H9 (cell line): ENCODE measurements around the gene KCND2. TPM values are rescaled to one million over a fixed set of nuclear protein-coding genes. Genes with fewer than 3 reads are reported as not detected.

Experiments
- DNase-seq: peaks from one replicate; pipeline ENCODE4 v3.0.0-alpha.2; 2017
- H2AFZ ChIP-seq: one replicate; pipeline ENCODE4 v1.6.1; 2013; ENCODE audit warnings: mild to moderate bottlenecking, low read length, control low read depth, moderate library complexity
- H2AK5ac ChIP-seq: 2 replicates; pipeline ENCODE4 v1.6.1; 2013; ENCODE audit warnings: low read length, control low read depth, mixed read lengths; ENCODE audit not compliant: insufficient read length
- H2BK120ac ChIP-seq: one replicate; pipeline ENCODE4 v1.6.1; 2013; ENCODE audit warnings: low read depth, mild to moderate bottlenecking, low read length, control low read depth, inconsistent platforms; ENCODE audit not compliant: poor library complexity, severe bottlenecking
- H2BK12ac ChIP-seq: 2 replicates; pipeline ENCODE4 v1.6.1; 2013; ENCODE audit warnings: low read length, control low read depth, mixed read lengths, low read depth; ENCODE audit not compliant: insufficient read length
- H2BK15ac ChIP-seq: 2 replicates; pipeline ENCODE4 v1.6.1; 2013; ENCODE audit warnings: low read depth, low read length, control low read depth
- H2BK20ac ChIP-seq: one replicate; pipeline ENCODE4 v1.6.1; 2013; ENCODE audit warnings: low read depth, mild to moderate bottlenecking, low read length, control low read depth, inconsistent platforms; ENCODE audit not compliant: poor library complexity, severe bottlenecking
- H2BK5ac ChIP-seq: 2 replicates; pipeline ENCODE4 v1.6.1; 2013; ENCODE audit warnings: low read length, control low read depth, mixed read lengths; ENCODE audit not compliant: insufficient read length
- H3K14ac ChIP-seq: 2 replicates; pipeline ENCODE4 v1.6.1; 2013; ENCODE audit warnings: low read length, control low read depth; ENCODE audit not compliant: insufficient read depth
- H3K18ac ChIP-seq: 2 replicates; pipeline ENCODE4 v1.6.1; 2013; ENCODE audit warnings: low read depth, mild to moderate bottlenecking, mixed read lengths, low read length, control low read depth; ENCODE audit not compliant: insufficient read length
- H3K23ac ChIP-seq: 2 replicates; pipeline ENCODE4 v1.6.1; 2013; ENCODE audit warnings: low read length, control low read depth, mixed read lengths, low read depth; ENCODE audit not compliant: insufficient read length
- H3K23me2 ChIP-seq: 2 replicates; pipeline ENCODE4 v1.6.1; 2013; ENCODE audit warnings: low read depth, mild to moderate bottlenecking, mixed read lengths, low read length, control low read depth; ENCODE audit not compliant: insufficient read length, poor library complexity, severe bottlenecking
- H3K27ac ChIP-seq: 2 replicates; pipeline ENCODE4 v1.5.1; 2013; ENCODE audit warnings: low read length, control low read depth, mixed read lengths, low read depth; ENCODE audit not compliant: insufficient read length
- H3K27me3 ChIP-seq: 2 replicates; pipeline ENCODE4 v1.6.1; 2013; ENCODE audit warnings: low read length, control low read depth, inconsistent platforms; ENCODE audit not compliant: insufficient read depth
- H3K4ac ChIP-seq: 2 replicates; pipeline ENCODE4 v1.6.1; 2013; ENCODE audit warnings: low read depth, mild to moderate bottlenecking, control low read depth, inconsistent platforms, low read length, moderate library complexity
- H3K4me1 ChIP-seq: 2 replicates; pipeline ENCODE4 v1.6.1; 2013; ENCODE audit warnings: low read length, control low read depth, inconsistent platforms; ENCODE audit not compliant: insufficient read depth
- H3K4me2 ChIP-seq: 2 replicates; pipeline ENCODE4 v1.6.1; 2013; ENCODE audit warnings: low read length, control low read depth, mixed read lengths; ENCODE audit not compliant: insufficient read length, insufficient read depth
- H3K56ac ChIP-seq: 2 replicates; pipeline ENCODE4 v1.6.1; 2013; ENCODE audit warnings: low read depth, mild to moderate bottlenecking, mixed read lengths, low read length, control low read depth; ENCODE audit not compliant: insufficient read length
- H3K79me1 ChIP-seq: 2 replicates; pipeline ENCODE4 v1.6.1; 2013; ENCODE audit warnings: low read depth, mild to moderate bottlenecking, moderate library complexity, low read length, control low read depth, inconsistent platforms; ENCODE audit not compliant: insufficient read depth, poor library complexity, severe bottlenecking
- H3K79me2 ChIP-seq: 2 replicates; pipeline ENCODE4 v1.6.1; 2013; ENCODE audit warnings: low read length, control low read depth, inconsistent platforms; ENCODE audit not compliant: insufficient read depth
- H3K9ac ChIP-seq: 2 replicates; pipeline ENCODE4 v1.6.1; 2013; ENCODE audit warnings: low read length, control low read depth, mixed read lengths; ENCODE audit not compliant: insufficient read length; ENCODE audit errors: extremely low read depth
- H3K9me3 ChIP-seq: one replicate; pipeline ENCODE4 v1.6.1; 2013; ENCODE audit warnings: low read depth, low read length, inconsistent platforms; ENCODE audit not compliant: control insufficient read depth
- H3T11ph ChIP-seq: one replicate; pipeline ENCODE4 v1.6.1; 2013; ENCODE audit warnings: mild to moderate bottlenecking, low read length, control low read depth, inconsistent platforms
- H4K20me1 ChIP-seq: one replicate; pipeline ENCODE4 v1.6.1; 2013; ENCODE audit not compliant: control insufficient read depth, insufficient read length, insufficient read depth
- H4K5ac ChIP-seq: 2 replicates; pipeline ENCODE4 v1.6.1; 2013; ENCODE audit warnings: low read depth, mild to moderate bottlenecking, mixed read lengths, low read length, control low read depth; ENCODE audit not compliant: insufficient read length
- H4K8ac ChIP-seq: replicated peaks from 2 replicates; pipeline ENCODE4 v1.6.1; 2013; ENCODE audit warnings: low read length, control low read depth, mixed read lengths, low read depth; ENCODE audit not compliant: insufficient read length
- H4K91ac ChIP-seq: 2 replicates; pipeline ENCODE4 v1.6.1; 2013; ENCODE audit warnings: low read depth, mild to moderate bottlenecking, moderate library complexity, mixed read lengths, low read length, control low read depth; ENCODE audit not compliant: insufficient read length
- H3K27ac Mint-ChIP-seq, 3 experiments: 2 replicates in 2 of 3; 3 replicates in 1 of 3; pipeline ENCODE4 v1.8.0; 2020 to 2021; ENCODE audit warnings: mixed read lengths in 3 of 3, mild to moderate bottlenecking in 1 of 3, moderate library complexity in 1 of 3
- H3K27me3 Mint-ChIP-seq: 2 replicates; pipeline ENCODE4 v1.8.0; 2021; ENCODE audit warnings: low read depth, mild to moderate bottlenecking, moderate library complexity, mixed read lengths
- H3K36me3 Mint-ChIP-seq, 3 experiments: 2 replicates in 2 of 3; 3 replicates in 1 of 3; pipeline ENCODE4 v1.8.0; 2020 to 2021; ENCODE audit warnings: low read depth in 3 of 3, mixed read lengths in 3 of 3; ENCODE audit not compliant: insufficient read depth in 1 of 3
- H3K4me1 Mint-ChIP-seq, 2 experiments: 2 replicates each; pipeline ENCODE4 v1.8.0; 2020; ENCODE audit warnings: mixed read lengths in 2 of 2
- H3K4me3 Mint-ChIP-seq, 2 experiments: 2 replicates in 1 of 2; 3 replicates in 1 of 2; pipeline ENCODE4 v1.8.0; 2020 to 2021; ENCODE audit warnings: mild to moderate bottlenecking in 2 of 2, mixed read lengths in 2 of 2, moderate library complexity in 1 of 2
- H3K9me3 Mint-ChIP-seq, 2 experiments: 2 replicates in 1 of 2; 3 replicates in 1 of 2; pipeline ENCODE4 v1.8.0; 2020; ENCODE audit warnings: mild to moderate bottlenecking in 2 of 2, mixed read lengths in 2 of 2, moderate library complexity in 1 of 2
- WGBS: extraction: QIAGEN DNeasy Blood & Tissue Kit; methylation state at CpG from one replicate; pipeline ENCODE4 v1.1.7; 2013; ENCODE audit warnings: missing lambda C conversion rate, low lambda C conversion rate, mixed read lengths; ENCODE audit not compliant: insufficient read length; ENCODE audit errors: extremely low coverage; 5-methylcytosine and 5-hydroxymethylcytosine counted together
- total RNA-seq: library from RNA; stranded (reverse); gene quantifications from 2 replicates; pipeline ENCODE4 v1.2.1, GENCODE V29; 2021
- TF ChIP-seq, protein P1 (sequence below): fragments of 200-600 bp; sonication (generic); conservative IDR thresholded peaks from 3 replicates; pipeline ENCODE4 v1.8.0; 2021; ENCODE audit warnings: antibody characterized with exemption, mild to moderate bottlenecking

Gene KCND2
- total RNA-seq, 1 experiment from 2014 or later = 6.4 TPM

DNA sequence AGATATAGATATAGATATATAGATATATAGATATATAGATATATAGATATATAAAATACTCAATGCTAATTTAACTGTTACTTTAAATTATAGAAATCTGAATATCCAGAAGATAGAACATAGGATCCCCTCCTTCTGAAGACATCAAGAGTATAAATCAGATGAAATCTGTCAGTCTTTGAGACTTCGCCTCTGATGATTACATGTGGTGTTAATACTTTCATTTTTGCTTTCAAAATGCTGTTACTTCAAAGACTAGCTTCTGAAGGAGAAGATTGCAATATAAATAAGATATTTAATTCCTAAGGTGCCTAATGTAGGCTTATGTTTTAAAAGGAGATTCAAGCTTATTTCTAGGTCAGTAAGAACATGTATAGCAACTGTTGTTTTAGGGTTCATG is 404.6 kb downstream of the KCND2 start:
- H3K4ac ChIP-seq = no peak overlapping the region
- H2AFZ ChIP-seq = no peak overlapping the region
- no peaks in the 10 kb centered on the region for H3K23me2 ChIP-seq
- H2AK5ac ChIP-seq = no peak overlapping the region
- no peak overlapping the region for H4K8ac ChIP-seq
- no peaks in the 10 kb centered on the region for H3K27me3 ChIP-seq
- Mint-ChIP-seq H3K36me3 (no peaks in the 10 kb centered on the region), H3K27ac (no peak overlapping the region), H3K4me3 (no peak overlapping the region), H3K4me1 (0 out of 4 replicates have a peak, but pooled peaks cover 0 to 4% of the 10 kb centered on the region in 2 experiments), H3K9me3 (no peaks in the 10 kb centered on the region), H3K27me3 (no peaks in the 10 kb centered on the region)
- no peak overlapping the region for H2BK15ac ChIP-seq
- no peak overlapping the region for H3T11ph ChIP-seq
- H3K23ac ChIP-seq = no peak overlapping the region
- H2BK12ac ChIP-seq = no peak overlapping the region
- H3K4me1 ChIP-seq = no peaks in the 10 kb centered on the region
- H2BK5ac ChIP-seq = no peak overlapping the region
- no peak overlapping the region for H3K4me2 ChIP-seq
- H4K91ac ChIP-seq = no peak overlapping the region
- no CpG with 5 or more reads among the region's 1 CpG for WGBS
- H3K56ac ChIP-seq = no peak overlapping the region
- DNase-seq = no peak
- H3K14ac ChIP-seq = no peak overlapping the region
- H3K9me3 ChIP-seq = no peaks in the 10 kb centered on the region
- no peak overlapping the region for H4K5ac ChIP-seq
- no peaks in the 10 kb centered on the region for H4K20me1 ChIP-seq
- no peaks in the 10 kb centered on the region for H3K79me2 ChIP-seq
- H3K18ac ChIP-seq = no peak overlapping the region
- no peak overlapping the region for H2BK20ac ChIP-seq
- no peak overlapping the region for H3K27ac ChIP-seq
- TF ChIP-seq, protein P1, sequence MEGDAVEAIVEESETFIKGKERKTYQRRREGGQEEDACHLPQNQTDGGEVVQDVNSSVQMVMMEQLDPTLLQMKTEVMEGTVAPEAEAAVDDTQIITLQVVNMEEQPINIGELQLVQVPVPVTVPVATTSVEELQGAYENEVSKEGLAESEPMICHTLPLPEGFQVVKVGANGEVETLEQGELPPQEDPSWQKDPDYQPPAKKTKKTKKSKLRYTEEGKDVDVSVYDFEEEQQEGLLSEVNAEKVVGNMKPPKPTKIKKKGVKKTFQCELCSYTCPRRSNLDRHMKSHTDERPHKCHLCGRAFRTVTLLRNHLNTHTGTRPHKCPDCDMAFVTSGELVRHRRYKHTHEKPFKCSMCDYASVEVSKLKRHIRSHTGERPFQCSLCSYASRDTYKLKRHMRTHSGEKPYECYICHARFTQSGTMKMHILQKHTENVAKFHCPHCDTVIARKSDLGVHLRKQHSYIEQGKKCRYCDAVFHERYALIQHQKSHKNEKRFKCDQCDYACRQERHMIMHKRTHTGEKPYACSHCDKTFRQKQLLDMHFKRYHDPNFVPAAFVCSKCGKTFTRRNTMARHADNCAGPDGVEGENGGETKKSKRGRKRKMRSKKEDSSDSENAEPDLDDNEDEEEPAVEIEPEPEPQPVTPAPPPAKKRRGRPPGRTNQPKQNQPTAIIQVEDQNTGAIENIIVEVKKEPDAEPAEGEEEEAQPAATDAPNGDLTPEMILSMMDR = no peak
- H3K9ac ChIP-seq = no peak overlapping the region
- H3K79me1 ChIP-seq = no peaks in the 10 kb centered on the region
- no peak overlapping the region for H2BK120ac ChIP-seq
